HEK293 (cell line): ENCODE data around the gene PPP1R11.

Experiments
- CTCF ChIA-PET: fragments of 350-600 bp; formaldehyde crosslinking; extraction: SDS; loops from one replicate; lab custom pipeline; 2021; ENCODE audit warnings: antibody characterized with exemption; lab: Yijun Ruan, JAX
- POLR2A ChIA-PET: fragments of 300-600 bp; formaldehyde crosslinking; extraction: SDS; loops from one replicate; lab custom pipeline; 2020; ENCODE audit warnings: antibody characterized with exemption, inconsistent platforms; lab: Yijun Ruan, JAX
- H3K27ac ChIP-seq: fragments of 200-500 bp; sonication (Bioruptor generic); 2 replicates; pipeline ENCODE4 v1.5.1; 2014; ENCODE audit warnings: low read depth, low read length, control low read depth, inconsistent platforms; ENCODE audit errors: extremely low read depth
- H3K36me3 ChIP-seq, 2 experiments: fragments of 200-500 bp in 1 of 2; sonication (Bioruptor generic) in 1 of 2; 1 replicate in 1 of 2; 2 replicates in 1 of 2; pipeline ENCODE4 v1.5.1; 2014 to 2017; ENCODE audit warnings: inconsistent platforms in 2 of 2, low read length in 2 of 2; ENCODE audit not compliant: control insufficient read depth in 2 of 2, insufficient read depth in 1 of 2
- H3K4me1 ChIP-seq: fragments of 200-500 bp; sonication (Bioruptor generic); 2 replicates; pipeline ENCODE4 v1.5.1; 2014; ENCODE audit warnings: mild to moderate bottlenecking, low read length, inconsistent platforms; ENCODE audit not compliant: control insufficient read depth, insufficient read depth
- H3K4me3 ChIP-seq: 2 replicates; pipeline ENCODE4 v1.5.1; 2011; ENCODE audit warnings: low read depth, mild to moderate bottlenecking, control low read depth, low read length, moderate library complexity
- H3K9me3 ChIP-seq: fragments of 200-500 bp; sonication (Bioruptor generic); 2 replicates; pipeline ENCODE4 v1.5.1; 2014; ENCODE audit warnings: low read depth, low read length, inconsistent platforms; ENCODE audit not compliant: control insufficient read depth, insufficient read depth
- GLIS2 ChIP-seq: fragments of 450-650 bp; formaldehyde crosslinking; IDR thresholded peaks from 2 replicates; pipeline ENCODE4 v1.5.1; 2016; ENCODE audit warnings: missing biosample characterization, missing genetic modification characterization
- KLF1 ChIP-seq: fragments of 450-650 bp; formaldehyde crosslinking; IDR thresholded peaks from 2 replicates; pipeline ENCODE4 v1.5.1; 2016; ENCODE audit warnings: missing biosample characterization, missing genetic modification characterization
- KLF10 ChIP-seq: fragments of 450-650 bp; IDR thresholded peaks from 2 replicates; pipeline ENCODE4 v1.5.1; 2018; ENCODE audit warnings: missing biosample characterization, mild to moderate bottlenecking, missing genetic modification characterization
- KLF8 ChIP-seq: fragments of 450-650 bp; formaldehyde crosslinking; IDR thresholded peaks from 2 replicates; pipeline ENCODE4 v1.5.1; 2016; ENCODE audit warnings: missing biosample characterization, missing genetic modification characterization
- MZF1 ChIP-seq: fragments of 450-650 bp; formaldehyde crosslinking; IDR thresholded peaks from 2 replicates; pipeline ENCODE4 v1.5.1; 2017; ENCODE audit warnings: missing biosample characterization, missing genetic modification characterization, borderline replicate concordance
- PRDM1 ChIP-seq: fragments of 450-650 bp; formaldehyde crosslinking; IDR thresholded peaks from 2 replicates; pipeline ENCODE4; 2016; ENCODE audit warnings: missing biosample characterization, missing genetic modification characterization
- RBAK ChIP-seq: fragments of 450-650 bp; formaldehyde crosslinking; IDR thresholded peaks from 2 replicates; pipeline ENCODE4 v1.5.1; 2016; ENCODE audit warnings: missing biosample characterization, missing genetic modification characterization
- SALL2 ChIP-seq: fragments of 450-650 bp; formaldehyde crosslinking; IDR thresholded peaks from 2 replicates; pipeline ENCODE4 v1.5.0; 2017; ENCODE audit warnings: missing biosample characterization, mild to moderate bottlenecking, missing genetic modification characterization, borderline replicate concordance
- TCF7L2 ChIP-seq: IDR thresholded peaks from 2 replicates; pipeline ENCODE4 v1.6.1; 2011; ENCODE audit warnings: low read depth, mild to moderate bottlenecking, inconsistent platforms, low read length, moderate library complexity, borderline replicate concordance
- ZBTB17 ChIP-seq: fragments of 450-650 bp; formaldehyde crosslinking; IDR thresholded peaks from 2 replicates; pipeline ENCODE4 v1.5.1; 2016; ENCODE audit warnings: missing biosample characterization, missing genetic modification characterization
- ZBTB20 ChIP-seq: fragments of 450-650 bp; formaldehyde crosslinking; IDR thresholded peaks from 2 replicates; pipeline ENCODE4 v1.5.1; 2016; ENCODE audit warnings: missing biosample characterization, missing genetic modification characterization
- ZBTB8A ChIP-seq: fragments of 450-650 bp; formaldehyde crosslinking; IDR thresholded peaks from 2 replicates; pipeline ENCODE4 v1.5.1; 2016; ENCODE audit warnings: missing biosample characterization, missing genetic modification characterization
- ZNF140 ChIP-seq: fragments of 450-650 bp; formaldehyde crosslinking; IDR thresholded peaks from 2 replicates; pipeline ENCODE4 v1.5.1; 2016; ENCODE audit warnings: missing biosample characterization, missing genetic modification characterization
- ZNF16 ChIP-seq: fragments of 450-650 bp; formaldehyde crosslinking; IDR thresholded peaks from 2 replicates; pipeline ENCODE4 v1.5.1; 2016; ENCODE audit warnings: low read depth, missing biosample characterization, missing genetic modification characterization
- ZNF335 ChIP-seq: fragments of 450-650 bp; formaldehyde crosslinking; conservative IDR thresholded peaks from 2 replicates; pipeline ENCODE4 v1.5.1; 2016; ENCODE audit warnings: missing biosample characterization, missing genetic modification characterization
- ZNF341 ChIP-seq: fragments of 450-650 bp; formaldehyde crosslinking; IDR thresholded peaks from 2 replicates; pipeline ENCODE4; 2016; ENCODE audit warnings: low read depth, missing biosample characterization, missing genetic modification characterization
- ZNF354C ChIP-seq: fragments of 450-650 bp; formaldehyde crosslinking; IDR thresholded peaks from 2 replicates; pipeline ENCODE4 v1.5.1; 2016; ENCODE audit warnings: missing biosample characterization, missing genetic modification characterization, low read depth, borderline replicate concordance
- ZNF394 ChIP-seq: fragments of 450-650 bp; formaldehyde crosslinking; IDR thresholded peaks from 2 replicates; pipeline ENCODE4 v1.5.1; 2016; ENCODE audit warnings: missing biosample characterization, missing genetic modification characterization, mild to moderate bottlenecking, moderate library complexity, borderline replicate concordance
- ZNF423 ChIP-seq: fragments of 450-650 bp; formaldehyde crosslinking; IDR thresholded peaks from 2 replicates; pipeline ENCODE4 v1.5.1; 2016; ENCODE audit warnings: missing biosample characterization, missing genetic modification characterization
- ZNF501 ChIP-seq: fragments of 450-650 bp; formaldehyde crosslinking; IDR thresholded peaks from 2 replicates; pipeline ENCODE4 v1.5.1; 2016; ENCODE audit warnings: missing biosample characterization, missing genetic modification characterization
- ZNF549 ChIP-seq: fragments of 450-650 bp; IDR thresholded peaks from 2 replicates; pipeline ENCODE4 v1.5.1; 2018; ENCODE audit warnings: missing biosample characterization, missing genetic modification characterization, mild to moderate bottlenecking, inconsistent platforms, moderate library complexity
- ZNF558 ChIP-seq: fragments of 450-650 bp; formaldehyde crosslinking; IDR thresholded peaks from 2 replicates; pipeline ENCODE4 v1.5.1; 2016; ENCODE audit warnings: missing biosample characterization, missing genetic modification characterization
- ZNF624 ChIP-seq: fragments of 450-650 bp; formaldehyde crosslinking; IDR thresholded peaks from 2 replicates; pipeline ENCODE4 v1.5.1; 2017; ENCODE audit warnings: missing biosample characterization, missing genetic modification characterization
- ZNF677 ChIP-seq: fragments of 450-650 bp; IDR thresholded peaks from 2 replicates; pipeline ENCODE4 v1.5.0; 2018; ENCODE audit warnings: missing biosample characterization, mild to moderate bottlenecking, missing genetic modification characterization, moderate library complexity
- ZNF707 ChIP-seq: fragments of 450-650 bp; formaldehyde crosslinking; IDR thresholded peaks from 2 replicates; pipeline ENCODE4 v1.5.1; 2016; ENCODE audit warnings: missing biosample characterization, missing genetic modification characterization
- ZNF76 ChIP-seq: fragments of 450-650 bp; formaldehyde crosslinking; IDR thresholded peaks from 2 replicates; pipeline ENCODE4; 2016; ENCODE audit warnings: low read depth, missing biosample characterization, missing genetic modification characterization, borderline replicate concordance
- ZSCAN30 ChIP-seq: fragments of 450-650 bp; IDR thresholded peaks from 2 replicates; pipeline ENCODE4 v1.5.1; 2018; ENCODE audit warnings: missing biosample characterization, mild to moderate bottlenecking, missing genetic modification characterization, moderate library complexity
- TF ChIP-seq, protein P1 (sequence below): fragments of 450-650 bp; formaldehyde crosslinking; IDR thresholded peaks from 2 replicates; pipeline ENCODE4 v1.5.1; 2016; ENCODE audit warnings: missing biosample characterization, missing genetic modification characterization
- TF ChIP-seq, protein P2 (sequence below): fragments of 450-650 bp; formaldehyde crosslinking; IDR thresholded peaks from 2 replicates; pipeline ENCODE4 v1.5.1; 2016; ENCODE audit warnings: missing biosample characterization, missing genetic modification characterization
- TF ChIP-seq, protein P3 (sequence below): fragments of 450-650 bp; formaldehyde crosslinking; IDR thresholded peaks from 2 replicates; pipeline ENCODE4 v1.5.1; 2016; ENCODE audit warnings: missing biosample characterization, missing genetic modification characterization

The PPP1R11 gene, protein sequence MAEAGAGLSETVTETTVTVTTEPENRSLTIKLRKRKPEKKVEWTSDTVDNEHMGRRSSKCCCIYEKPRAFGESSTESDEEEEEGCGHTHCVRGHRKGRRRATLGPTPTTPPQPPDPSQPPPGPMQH

DNA sequence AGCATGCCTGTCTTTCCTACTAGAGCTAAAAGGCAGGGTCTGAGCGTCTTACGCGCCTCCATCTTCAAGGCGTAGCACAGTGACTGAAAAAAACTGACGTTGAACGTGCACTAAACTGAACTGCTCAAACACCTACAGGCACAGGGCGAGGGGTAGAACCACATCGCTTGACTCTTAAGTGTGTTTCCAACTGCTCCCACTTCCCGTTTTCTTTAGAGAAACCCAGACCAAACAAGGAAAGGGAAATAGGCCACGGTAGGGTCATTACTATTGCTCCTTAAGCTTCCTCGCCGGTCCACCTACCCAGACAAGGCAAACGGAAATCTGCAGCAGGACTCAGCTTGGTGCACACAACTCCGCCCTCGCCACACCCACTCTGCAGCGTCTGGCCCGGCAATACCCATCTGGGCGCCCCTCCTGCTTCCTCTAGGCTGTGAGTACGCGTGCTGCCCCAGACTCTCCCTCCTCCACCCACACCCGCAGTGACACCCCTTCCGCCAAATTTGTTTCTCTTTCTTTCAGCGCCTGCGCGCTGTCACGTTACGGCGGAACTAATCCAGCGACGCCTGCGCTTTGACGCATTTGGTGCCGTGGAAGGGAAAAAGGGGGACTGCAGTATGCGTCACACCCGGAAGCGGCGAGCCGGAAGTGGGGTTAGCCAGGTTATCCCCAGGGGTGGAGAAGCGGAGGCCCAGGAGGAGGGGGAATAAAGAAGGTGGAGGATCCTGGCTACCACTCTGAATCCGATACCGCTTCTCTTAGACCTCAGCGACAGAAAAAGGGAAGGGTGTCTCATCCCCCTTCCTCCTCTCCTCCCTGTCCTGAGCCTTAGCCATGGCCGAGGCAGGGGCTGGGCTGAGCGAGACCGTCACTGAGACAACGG lies at the start of gene PPP1R11:
TSS of gene PPP1R11 (plus strand) at position 622 of the 883 bp plus-strand sequence. CDS start at position 835, 213 bp downstream.
- ChIA-PET POLR2A (interaction anchor here (0.8 to 3.6 kb wide), 7 partner anchors 8 to 147 kb away, joined by 3 to 26 read pairs (median 4); partner anchors contain the start of genes RNF39 and TRIM26), CTCF (interaction anchor here (0.6 to 2.6 kb wide), 10 partner anchors 26 to 430 kb away, joined by 3 to 13 read pairs (median 5); no protein-coding TSS in a partner anchor)
- Histone ChIP-seq H3K36me3 (peaks cover 18 to 45% of the 10 kb centered on the region in 2 experiments; a peak in 2 of 3 replicates), H3K27ac (peak within 1 kb of the TSS; percentile 59), H3K9me3 (no peaks in the 10 kb centered on the region), H3K4me3 (peak within 1 kb of the TSS; percentile 83), H3K4me1 (peaks cover 10% of the 10 kb centered on the region)
- TF ChIP-seq ZNF16: no peak
- TF ChIP-seq ZNF558 (tag by site-specific recombination): no peak
- TF ChIP-seq ZNF76 (tag by site-specific recombination): peak; percentile 56
- TF ChIP-seq ZBTB20 (tag by site-specific recombination): peak; percentile 97
- TF ChIP-seq SALL2: no peak
- peak; percentile 61; the same call in 1 of the 2 replicates for TF ChIP-seq GLIS2 (tag by site-specific recombination)
- no peak for TF ChIP-seq ZNF354C (tag by site-specific recombination)
- TF ChIP-seq ZNF140 (tag by site-specific recombination): no peak
- peak; percentile 92 for TF ChIP-seq ZBTB17 (tag by site-specific recombination)
- TF ChIP-seq KLF1 (tag by site-specific recombination): peak; percentile 92
- TF ChIP-seq KLF8 (tag by site-specific recombination): peak; percentile 98
- TF ChIP-seq ZNF423 (tag by site-specific recombination): no peak
- TF ChIP-seq RBAK (tag by site-specific recombination): no peak
- TF ChIP-seq PRDM1 (tag by site-specific recombination): peak; percentile 81
- peak; percentile 100 for TF ChIP-seq ZNF394 (tag by site-specific recombination)
- TF ChIP-seq ZSCAN30: peak; percentile 79
- TF ChIP-seq ZNF501 (tag by site-specific recombination): peak; percentile 65; the same call in 1 of the 2 replicates
- TF ChIP-seq ZNF707 (tag by site-specific recombination): no peak
- peak; percentile 75; the same call in 1 of the 2 replicates for TF ChIP-seq MZF1 (tag by site-specific recombination)
- TF ChIP-seq KLF10 (tag by site-specific recombination): peak; percentile 98
- no peak for TF ChIP-seq ZNF624
- TF ChIP-seq, protein P1, sequence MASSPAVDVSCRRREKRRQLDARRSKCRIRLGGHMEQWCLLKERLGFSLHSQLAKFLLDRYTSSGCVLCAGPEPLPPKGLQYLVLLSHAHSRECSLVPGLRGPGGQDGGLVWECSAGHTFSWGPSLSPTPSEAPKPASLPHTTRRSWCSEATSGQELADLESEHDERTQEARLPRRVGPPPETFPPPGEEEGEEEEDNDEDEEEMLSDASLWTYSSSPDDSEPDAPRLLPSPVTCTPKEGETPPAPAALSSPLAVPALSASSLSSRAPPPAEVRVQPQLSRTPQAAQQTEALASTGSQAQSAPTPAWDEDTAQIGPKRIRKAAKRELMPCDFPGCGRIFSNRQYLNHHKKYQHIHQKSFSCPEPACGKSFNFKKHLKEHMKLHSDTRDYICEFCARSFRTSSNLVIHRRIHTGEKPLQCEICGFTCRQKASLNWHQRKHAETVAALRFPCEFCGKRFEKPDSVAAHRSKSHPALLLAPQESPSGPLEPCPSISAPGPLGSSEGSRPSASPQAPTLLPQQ: peak; percentile 58; the same call in 1 of the 2 replicates
- peak; percentile 67 for TF ChIP-seq ZBTB8A (tag by site-specific recombination)
- TF ChIP-seq, protein P2, sequence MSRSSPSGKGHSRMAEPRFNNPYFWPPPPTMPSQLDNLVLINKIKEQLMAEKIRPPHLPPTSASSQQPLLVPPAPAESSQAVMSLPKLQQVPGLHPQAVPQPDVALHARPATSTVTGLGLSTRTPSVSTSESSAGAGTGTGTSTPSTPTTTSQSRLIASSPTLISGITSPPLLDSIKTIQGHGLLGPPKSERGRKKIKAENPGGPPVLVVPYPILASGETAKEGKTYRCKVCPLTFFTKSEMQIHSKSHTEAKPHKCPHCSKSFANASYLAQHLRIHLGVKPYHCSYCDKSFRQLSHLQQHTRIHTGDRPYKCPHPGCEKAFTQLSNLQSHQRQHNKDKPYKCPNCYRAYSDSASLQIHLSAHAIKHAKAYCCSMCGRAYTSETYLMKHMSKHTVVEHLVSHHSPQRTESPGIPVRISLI: peak; percentile 95
- TF ChIP-seq ZNF341 (tag by site-specific recombination): peak; percentile 92; the same call in 1 of the 2 replicates
- no peak for TF ChIP-seq ZNF677 (tag by site-specific recombination)
- TF ChIP-seq, protein P3, sequence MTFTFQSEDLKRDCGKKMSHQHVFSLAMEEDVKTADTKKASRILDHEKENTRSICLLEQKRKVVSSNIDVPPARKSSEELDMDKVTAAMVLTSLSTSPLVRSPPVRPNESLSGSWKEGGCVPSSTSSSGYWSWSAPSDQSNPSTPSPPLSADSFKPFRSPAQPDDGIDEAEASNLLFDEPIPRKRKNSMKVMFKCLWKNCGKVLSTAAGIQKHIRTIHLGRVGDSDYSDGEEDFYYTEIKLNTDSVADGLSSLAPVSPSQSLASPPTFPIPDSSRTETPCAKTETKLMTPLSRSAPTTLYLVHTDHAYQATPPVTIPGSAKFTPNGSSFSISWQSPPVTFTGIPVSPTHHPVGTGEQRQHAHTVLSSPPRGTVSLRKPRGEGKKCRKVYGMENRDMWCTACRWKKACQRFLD (tag by site-specific recombination): no peak
- no peak for TF ChIP-seq ZNF549 (tag by site-specific recombination)
- peak; percentile 68 for TF ChIP-seq ZNF335 (tag by site-specific recombination)
- TF ChIP-seq TCF7L2: peak; percentile 82
